GM21447 (cell line): ENCODE data around the gene SFT2D2.
A peak's percentile ranks its signal among the peaks of the same experiment; 100 is the strongest.
"Not testable (repeated sequence)": the region's sequence is repeated elsewhere in the genome, so short reads cannot be mapped to it uniquely, and the experiment has no call there.

Experiments used
- ATAC-seq: cut with Tn5 transposase; IDR thresholded peaks from one replicate; pipeline ENCODE4 v1.9.1; 2021; ENCODE audit not compliant: unreplicated experiment

Gene SFT2D2

GRCh38 chr1:168225476-168226190 is at the start of gene SFT2D2:
Gene SFT2D2, plus strand, starts transcription at chr1:168226004. Its CDS starts 76 bp downstream, at chr1:168226080.
- peak; percentile 74 for ATAC-seq

GRCh38 chr1:168178227-168178637 is 47.6 kb upstream of the SFT2D2 start:
- ATAC-seq, result no peak

GRCh38 chr1:168178638-168179437 is 47.0 kb upstream of the SFT2D2 start, which contains the start of gene TIPRL:
Gene TIPRL, plus strand, starts transcription at chr1:168178962. Its CDS starts 116 bp downstream, at chr1:168179078.
- ATAC-seq, result peak; percentile 92

- peak; percentile 5 for ATAC-seq
Measured at GRCh38 chr1:168179438-168180147, 46.2 kb upstream of the SFT2D2 start.

GRCh38 chr1:168180148-168180524 is 45.7 kb upstream of the SFT2D2 start:
- ATAC-seq, result no peak

- not testable (repeated sequence) for ATAC-seq
Measured at GRCh38 chr1:168181063-168181720, 44.6 kb upstream of the SFT2D2 start.

GRCh38 chr1:168187177-168187576 is 38.6 kb upstream of the SFT2D2 start:
- no peak for ATAC-seq

- no peak for ATAC-seq
Measured at GRCh38 chr1:168190403-168190802, 35.4 kb upstream of the SFT2D2 start.

GRCh38 chr1:168195199-168196135 is 30.3 kb upstream of the SFT2D2 start:
- no peak for ATAC-seq

- ATAC-seq, result no peak
Measured at GRCh38 chr1:168199056-168199455, 26.7 kb upstream of the SFT2D2 start.

- ATAC-seq, result no peak
Measured at GRCh38 chr1:168202941-168203654, 22.7 kb upstream of the SFT2D2 start.

- ATAC-seq, result no peak
Measured at GRCh38 chr1:168206111-168206510, 19.7 kb upstream of the SFT2D2 start.

GRCh38 chr1:168207673-168208072 is 18.1 kb upstream of the SFT2D2 start:
- ATAC-seq, result not testable (repeated sequence)

- no peak for ATAC-seq
Measured at GRCh38 chr1:168210312-168210711, 15.5 kb upstream of the SFT2D2 start.

- ATAC-seq, result no peak
Measured at GRCh38 chr1:168213349-168213748, 12.5 kb upstream of the SFT2D2 start.

GRCh38 chr1:168216171-168216570 is 9.6 kb upstream of the SFT2D2 start:
- no peak for ATAC-seq

- ATAC-seq, result no peak
Measured at GRCh38 chr1:168217664-168218063, 8.1 kb upstream of the SFT2D2 start.

GRCh38 chr1:168218658-168219057 is 7.1 kb upstream of the SFT2D2 start:
- no peak for ATAC-seq

- no peak for ATAC-seq
Measured at GRCh38 chr1:168220470-168220871, 5.3 kb upstream of the SFT2D2 start.
